ENCODE data around the gene SCLT1.

DNA sequence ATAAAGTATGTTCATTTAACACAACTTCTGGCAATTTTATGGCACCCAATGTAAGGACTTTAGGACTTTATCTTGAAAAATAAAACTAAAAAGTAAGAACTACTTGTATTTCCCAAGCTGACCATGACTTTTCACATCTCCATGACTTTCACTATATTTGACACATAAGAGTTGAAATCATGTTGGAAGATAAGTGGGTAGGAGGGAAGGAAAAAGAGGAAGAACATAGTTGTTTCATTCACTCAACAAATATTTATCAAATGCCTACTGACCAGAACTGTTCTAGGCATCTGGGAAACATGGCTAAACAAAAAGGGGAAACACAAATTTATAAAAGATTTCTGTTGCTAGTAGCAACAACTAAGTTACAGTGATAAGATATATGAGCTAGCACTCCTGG, 16.0 kb downstream of the SCLT1 start:
- TF ChIP-seq CTCF (IDR thresholded peaks at IDR 0.05; ENCODE audit: low read depth, low read length) (no peak), EZH2phosphoT487 (IDR thresholded peaks at IDR 0.05; ENCODE audit: low read depth) (no peak)

Data from OCI-LY3 (cell line).